Measurements from ENCODE around the gene ELMO1.

ELMO1 gene, protein sequence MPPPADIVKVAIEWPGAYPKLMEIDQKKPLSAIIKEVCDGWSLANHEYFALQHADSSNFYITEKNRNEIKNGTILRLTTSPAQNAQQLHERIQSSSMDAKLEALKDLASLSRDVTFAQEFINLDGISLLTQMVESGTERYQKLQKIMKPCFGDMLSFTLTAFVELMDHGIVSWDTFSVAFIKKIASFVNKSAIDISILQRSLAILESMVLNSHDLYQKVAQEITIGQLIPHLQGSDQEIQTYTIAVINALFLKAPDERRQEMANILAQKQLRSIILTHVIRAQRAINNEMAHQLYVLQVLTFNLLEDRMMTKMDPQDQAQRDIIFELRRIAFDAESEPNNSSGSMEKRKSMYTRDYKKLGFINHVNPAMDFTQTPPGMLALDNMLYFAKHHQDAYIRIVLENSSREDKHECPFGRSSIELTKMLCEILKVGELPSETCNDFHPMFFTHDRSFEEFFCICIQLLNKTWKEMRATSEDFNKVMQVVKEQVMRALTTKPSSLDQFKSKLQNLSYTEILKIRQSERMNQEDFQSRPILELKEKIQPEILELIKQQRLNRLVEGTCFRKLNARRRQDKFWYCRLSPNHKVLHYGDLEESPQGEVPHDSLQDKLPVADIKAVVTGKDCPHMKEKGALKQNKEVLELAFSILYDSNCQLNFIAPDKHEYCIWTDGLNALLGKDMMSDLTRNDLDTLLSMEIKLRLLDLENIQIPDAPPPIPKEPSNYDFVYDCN

DNA sequence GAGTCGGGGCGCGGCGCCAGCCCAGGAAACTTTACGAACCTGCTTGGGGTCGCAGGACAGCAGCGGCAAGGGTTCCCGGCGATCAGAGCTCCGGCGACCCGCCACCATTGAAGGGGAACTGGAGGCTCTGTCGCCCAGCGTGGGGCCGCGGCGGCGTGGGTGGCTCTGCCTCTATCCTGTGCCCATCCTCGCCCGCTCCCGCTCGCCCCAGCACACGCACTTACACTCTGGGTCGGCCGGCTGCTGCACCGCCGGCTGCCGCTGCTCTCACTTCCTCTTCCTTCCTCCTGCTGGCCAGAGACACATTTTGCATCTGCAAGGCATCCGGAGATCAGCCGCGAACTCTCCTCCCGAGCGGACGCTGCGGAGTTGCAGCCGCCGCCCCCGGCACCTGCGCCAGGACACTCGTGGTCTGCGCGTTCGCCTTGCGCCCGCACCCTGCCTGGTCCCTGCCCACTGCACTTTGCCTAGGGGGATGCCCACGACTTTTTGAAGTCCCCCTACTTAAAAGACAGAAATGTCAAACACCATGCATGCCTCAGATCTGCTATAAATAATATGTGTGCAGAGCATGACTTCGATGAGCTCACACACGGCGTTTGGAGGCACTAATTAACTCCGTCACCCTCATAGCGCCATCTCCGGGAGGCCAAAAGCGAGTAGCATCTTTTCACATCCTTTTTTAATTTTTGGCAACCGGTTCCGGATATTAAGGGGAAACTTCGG, at the start of gene ELMO1:
Gene ELMO1 (minus strand): TSS at position 229 of the 726 bp plus-strand sequence. CDS start 106,174 bp downstream, outside the sequence.
- DNase-seq: peak; percentile 87

DNA sequence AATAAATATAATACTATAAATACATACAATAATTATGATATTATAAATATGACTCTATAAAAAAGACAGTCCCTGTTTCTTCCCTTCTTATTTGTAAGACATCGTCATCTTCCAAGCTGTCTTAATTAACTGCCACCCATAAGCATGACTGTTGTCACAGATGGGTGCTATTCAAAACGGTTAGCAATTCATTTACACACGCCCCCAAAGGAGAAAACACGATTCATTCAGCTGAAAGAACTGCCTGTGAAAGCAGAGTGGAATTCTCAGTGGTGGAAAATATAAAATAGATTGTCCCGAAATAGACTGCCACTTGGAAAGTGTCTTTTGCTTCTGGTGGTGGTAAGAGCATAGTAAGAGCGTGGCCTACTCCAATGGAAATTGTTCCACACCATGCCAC, 48.9 kb upstream of the ELMO1 start:
- DNase-seq: no peak

DNA sequence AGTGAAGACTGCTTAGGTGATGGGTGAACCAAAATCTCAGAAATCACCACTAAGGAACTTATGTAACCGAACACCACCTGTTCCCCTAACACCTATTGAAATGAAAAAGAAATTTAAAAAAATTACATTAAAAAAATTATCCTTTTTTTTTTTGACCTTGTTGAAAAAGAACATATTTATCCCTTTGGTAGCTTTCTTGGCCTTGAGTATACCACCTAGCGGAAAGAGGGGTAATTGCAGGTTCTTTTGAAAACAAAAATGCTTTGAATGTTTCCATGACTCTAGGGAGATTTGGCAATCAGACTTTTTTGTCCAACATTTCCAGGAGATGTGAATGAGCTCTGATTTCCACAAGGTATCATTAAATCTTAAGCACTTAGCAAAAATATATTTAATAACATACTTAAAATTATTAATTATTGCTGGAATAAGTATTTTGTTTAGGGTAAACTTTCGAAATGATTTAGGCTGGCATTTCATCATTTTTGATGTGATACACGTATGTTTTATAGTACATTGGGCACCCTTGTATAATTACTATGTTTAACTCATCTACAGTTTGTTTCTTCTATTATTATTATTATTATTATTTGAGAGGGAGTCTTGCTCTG, 47.0 kb upstream of the ELMO1 start:
- DNase-seq: peak; percentile 40

DNA sequence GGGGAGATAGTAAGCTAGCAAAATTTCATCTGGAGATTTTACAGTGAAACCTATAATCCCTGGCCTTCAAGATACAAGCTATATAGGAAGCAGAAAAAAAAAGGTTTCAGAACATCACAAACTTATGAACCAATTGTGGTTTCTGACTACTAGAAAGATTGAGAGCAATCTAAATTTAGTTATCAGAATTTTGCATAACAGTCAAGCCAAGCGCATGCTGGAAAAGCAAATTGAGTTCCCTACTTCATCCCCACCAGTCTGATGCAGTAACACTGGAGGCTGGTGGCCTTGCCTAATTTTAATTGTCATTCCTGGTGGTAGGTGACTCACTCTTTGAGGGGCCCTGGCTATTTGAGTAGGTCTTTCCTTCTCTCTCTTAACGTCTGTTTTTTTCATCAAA, 46.3 kb upstream of the ELMO1 start:
- no peak for DNase-seq

DNA sequence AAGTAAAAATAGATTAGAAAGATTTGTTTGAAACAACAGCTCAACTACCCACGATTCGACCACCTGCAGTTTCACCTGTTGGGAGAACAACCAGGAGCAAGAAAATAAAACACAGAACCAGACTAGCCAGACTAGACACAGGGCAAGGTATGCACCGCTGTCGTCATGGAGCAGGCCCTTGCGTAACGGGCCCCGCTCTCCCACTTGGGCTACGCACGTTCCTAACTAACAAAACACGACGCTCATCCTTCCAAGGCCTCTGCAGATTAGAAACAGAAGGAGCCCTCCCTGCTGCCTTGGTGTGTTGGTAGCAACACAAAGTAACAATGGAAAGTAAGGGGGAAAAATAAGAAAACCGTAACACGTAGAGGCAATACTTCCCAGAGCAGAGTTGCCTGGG, 45.1 kb upstream of the ELMO1 start:
- no peak for DNase-seq

DNA sequence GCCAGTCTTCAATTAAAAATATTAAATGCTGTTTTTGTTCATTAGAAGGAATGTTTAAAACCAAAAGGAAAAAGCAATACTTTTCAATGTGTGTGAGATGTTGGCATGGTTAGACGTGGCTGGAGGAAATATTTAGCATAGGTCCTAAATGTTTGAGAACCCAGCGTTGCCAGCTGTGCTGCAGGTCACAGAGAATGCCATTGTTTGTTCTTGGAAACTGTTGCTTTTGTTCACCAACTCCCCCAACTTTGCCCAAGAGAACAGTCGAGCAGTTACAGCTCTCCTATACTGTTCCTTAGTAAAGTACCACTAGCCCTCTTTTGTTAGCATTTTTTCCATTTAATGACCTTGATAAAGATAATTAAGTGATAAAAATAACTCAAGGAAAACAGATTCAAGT, 44.5 kb upstream of the ELMO1 start:
- no peak for DNase-seq

DNA sequence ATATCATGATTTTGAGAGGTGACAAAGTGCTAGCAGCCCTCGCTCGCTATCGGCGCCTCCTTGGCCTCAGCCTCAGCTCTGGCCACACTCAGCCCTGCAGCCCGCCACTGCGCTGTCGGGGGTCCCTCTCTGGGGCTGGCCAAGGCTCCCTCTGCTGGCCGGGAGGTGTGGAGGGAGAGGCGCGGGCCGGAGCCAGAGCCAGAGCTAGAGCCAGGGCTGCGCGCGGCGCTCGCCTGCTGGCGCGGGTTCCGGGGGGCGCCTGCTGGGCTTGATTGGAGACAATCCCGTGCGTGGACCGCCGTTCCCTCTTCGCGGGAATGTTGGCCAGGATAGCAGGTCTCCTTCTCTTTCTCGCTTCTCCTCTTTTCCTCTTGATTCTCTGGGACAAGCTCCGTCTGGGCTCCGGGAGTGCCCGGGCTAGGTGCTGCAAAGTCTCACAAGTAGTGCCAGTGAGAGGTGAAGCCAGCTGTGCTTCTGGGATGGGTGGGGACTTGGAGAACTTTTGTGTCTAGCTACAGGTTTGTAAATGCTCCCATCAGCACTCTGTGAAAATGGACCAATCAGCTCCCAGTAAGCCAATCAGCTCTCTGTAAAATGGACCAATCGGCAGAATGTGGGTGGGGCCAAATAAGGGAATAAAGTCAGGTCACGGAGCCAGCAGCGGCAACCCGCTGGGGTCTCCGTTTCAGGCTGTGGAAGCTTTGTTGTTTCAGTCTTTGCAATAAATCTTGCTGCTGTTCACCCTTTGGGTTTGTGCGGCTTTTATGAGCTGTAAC, 43.4 kb upstream of the ELMO1 start:
- no peak for DNase-seq

DNA sequence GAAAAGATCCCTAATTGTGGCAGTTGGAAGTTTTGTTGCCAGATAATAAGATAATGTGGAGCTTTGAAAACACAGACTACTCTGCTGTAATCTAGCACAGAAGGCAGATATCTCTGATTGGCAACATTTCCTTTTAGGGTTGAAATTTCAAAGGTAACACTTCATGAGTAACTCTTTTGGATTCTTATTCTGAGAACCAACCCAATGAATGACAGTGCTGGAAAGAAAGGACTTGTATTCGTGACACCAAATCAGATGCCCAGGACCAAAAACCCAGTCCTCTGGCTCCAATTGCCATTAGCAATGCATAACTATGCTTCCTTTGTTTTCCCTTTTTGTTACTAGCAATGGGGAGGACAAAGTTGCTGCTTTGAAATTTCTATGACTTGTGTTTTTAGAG, 41.0 kb upstream of the ELMO1 start:
- DNase-seq: no peak

DNA sequence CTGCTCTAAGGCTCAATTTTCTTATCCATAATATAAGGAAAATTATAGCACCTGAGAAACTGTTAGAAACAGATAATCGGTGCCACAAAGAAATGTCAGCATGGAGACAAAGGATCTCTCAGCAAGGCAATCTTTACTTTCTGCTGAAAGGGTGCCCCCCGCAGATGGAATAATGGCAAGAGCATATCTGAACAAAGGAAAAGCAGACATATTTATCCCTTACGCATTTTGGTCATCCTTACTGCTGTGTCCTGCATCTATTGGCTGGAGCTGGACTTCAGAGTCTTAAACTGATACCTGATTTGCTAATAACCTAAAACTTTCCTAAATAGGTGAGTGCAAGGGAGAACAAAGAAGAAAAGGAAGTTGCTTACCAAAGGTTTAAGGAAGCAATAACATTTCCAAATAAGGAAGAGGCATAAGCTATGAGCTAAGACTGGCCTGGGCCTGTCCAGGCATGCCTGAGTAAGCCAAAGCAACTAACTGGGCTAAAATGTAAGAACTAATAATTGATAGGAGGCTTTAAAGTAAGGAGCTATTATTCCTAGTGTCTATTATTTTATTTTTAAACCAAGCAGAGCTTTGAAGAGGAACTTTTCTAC, 39.6 kb upstream of the ELMO1 start:
- peak; percentile 30 for DNase-seq

DNA sequence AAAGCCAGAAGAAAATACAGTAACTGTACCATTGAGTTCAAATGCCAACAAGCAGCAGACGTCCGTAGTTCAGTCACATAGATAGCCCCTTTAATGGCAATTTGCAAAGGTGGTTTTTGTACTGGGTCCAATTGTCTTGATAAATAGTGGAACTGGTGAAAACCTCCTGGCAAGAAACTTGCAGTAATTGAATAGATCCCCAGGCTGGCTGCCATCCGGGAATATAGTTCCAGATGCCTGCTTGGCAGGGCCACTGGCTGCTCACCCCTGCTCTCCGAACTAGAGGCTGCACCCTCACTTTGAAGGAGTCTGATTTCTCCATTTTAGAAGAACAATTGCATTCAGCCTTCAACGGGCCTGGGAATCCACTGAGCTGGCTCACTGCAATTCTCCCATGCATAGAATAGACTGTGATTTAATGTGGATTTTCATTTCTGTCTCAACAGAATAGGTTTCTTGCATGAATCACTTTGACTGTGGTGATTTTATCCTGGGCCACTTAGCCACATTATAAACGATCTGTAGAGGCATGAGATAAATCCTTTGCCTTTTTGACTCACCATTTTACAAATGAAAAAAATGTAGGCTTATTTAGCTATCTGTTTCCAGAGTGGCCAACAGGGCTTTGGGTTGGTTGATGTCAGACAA, 35.9 kb upstream of the ELMO1 start:
- DNase-seq: no peak

DNA sequence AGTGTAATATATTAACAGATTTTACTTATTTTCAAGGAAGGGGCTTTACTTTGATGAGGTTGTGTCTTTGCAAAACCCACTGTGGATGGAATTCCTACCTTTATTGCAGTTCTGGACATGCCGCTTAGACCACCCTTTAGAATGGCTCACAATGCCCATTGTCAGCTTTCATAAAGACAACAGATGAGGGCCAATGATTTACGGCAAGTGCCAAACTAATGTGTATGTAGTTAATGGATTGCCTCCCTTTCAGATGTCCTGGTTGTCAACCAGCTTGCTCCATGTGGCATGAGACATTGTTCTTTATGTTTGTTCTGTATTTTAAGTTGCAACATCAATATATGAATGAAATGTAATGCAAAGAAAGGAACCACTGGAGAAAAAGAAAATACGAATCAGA, 35.0 kb upstream of the ELMO1 start:
- no peak for DNase-seq

DNA sequence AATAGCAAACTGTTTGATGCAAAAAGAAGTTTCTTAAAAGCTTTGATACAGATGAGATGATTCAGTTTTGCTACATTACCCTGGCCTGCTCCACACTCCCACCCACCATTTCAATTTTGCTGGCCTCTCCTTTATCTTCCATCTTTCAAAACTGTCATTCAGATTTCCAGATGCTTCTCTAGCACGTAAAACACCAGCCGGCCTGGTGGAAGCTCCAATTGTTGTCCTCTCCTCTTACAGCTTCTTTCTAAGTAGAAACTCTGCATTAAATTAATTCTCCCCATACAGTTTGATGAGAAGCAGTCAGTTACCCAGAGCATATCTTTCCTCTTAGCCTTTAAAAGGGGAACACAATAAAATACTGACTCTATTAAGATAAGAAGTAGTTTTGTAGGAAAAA, 34.3 kb upstream of the ELMO1 start:
- DNase-seq: no peak

DNA sequence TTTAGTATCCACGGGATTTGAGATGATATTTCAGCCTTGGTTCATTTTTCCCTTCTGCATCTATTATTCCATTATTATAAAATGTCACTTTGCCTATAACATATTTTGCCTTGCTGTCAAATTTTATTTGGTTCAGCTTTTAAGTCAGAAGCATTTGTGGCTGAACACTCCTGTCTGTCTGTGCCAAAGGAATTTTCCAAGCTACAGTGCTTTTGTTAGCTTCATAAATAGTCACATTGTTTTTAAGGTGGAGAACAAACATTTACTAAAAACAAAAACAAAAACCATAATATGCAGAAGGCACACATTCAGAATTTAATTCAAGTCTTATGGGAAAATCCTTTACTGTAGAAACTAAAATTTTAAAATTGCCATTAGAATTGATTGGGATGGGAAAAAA, 33.8 kb upstream of the ELMO1 start:
- no peak for DNase-seq

DNA sequence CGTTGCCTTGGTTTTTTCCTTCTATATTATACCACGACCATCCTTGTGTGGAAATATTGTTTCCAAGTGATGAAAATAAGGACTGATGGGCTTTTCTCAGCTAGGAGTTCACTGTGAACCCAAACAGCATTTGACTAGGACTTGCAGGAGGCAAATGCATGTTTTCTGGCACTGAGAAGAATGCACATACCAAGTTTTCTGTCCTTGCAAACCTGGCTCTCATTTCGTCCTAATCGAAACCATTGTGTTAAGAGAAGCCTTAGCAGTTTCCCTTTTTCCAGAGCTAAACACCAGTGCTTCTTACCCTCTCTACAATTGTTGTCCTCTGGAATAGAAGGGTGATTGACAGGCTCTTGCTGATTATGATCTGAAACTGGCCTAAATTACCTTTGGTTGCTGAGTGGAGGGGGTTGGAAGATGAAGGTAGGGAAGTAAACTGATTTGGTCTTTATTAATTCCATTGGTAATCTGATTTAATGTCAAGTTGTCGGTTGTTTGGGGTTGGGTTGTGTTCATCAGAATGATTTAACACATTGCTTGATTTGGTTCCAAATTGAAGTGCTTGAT, 33.1 kb upstream of the ELMO1 start:
- no peak for DNase-seq

DNA sequence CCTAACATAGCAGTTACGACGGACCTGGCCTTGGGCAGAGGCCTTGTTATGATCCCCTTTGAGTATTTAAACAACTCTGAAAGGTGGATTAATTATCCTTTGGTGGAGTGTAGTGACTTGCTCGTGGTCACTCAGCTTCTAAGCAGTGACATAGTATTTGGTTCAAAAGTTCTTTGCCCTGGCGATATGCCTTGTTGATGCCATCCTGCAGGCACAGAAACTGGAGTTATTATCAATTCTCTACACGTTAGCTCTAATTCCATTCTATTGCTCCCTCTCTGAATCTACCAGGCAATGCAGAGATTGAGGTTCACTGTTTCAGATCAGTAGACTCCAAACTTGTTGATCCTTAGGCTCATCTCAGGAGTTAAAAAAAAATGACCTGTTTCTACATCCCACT, 32.5 kb upstream of the ELMO1 start:
- no peak for DNase-seq

DNA sequence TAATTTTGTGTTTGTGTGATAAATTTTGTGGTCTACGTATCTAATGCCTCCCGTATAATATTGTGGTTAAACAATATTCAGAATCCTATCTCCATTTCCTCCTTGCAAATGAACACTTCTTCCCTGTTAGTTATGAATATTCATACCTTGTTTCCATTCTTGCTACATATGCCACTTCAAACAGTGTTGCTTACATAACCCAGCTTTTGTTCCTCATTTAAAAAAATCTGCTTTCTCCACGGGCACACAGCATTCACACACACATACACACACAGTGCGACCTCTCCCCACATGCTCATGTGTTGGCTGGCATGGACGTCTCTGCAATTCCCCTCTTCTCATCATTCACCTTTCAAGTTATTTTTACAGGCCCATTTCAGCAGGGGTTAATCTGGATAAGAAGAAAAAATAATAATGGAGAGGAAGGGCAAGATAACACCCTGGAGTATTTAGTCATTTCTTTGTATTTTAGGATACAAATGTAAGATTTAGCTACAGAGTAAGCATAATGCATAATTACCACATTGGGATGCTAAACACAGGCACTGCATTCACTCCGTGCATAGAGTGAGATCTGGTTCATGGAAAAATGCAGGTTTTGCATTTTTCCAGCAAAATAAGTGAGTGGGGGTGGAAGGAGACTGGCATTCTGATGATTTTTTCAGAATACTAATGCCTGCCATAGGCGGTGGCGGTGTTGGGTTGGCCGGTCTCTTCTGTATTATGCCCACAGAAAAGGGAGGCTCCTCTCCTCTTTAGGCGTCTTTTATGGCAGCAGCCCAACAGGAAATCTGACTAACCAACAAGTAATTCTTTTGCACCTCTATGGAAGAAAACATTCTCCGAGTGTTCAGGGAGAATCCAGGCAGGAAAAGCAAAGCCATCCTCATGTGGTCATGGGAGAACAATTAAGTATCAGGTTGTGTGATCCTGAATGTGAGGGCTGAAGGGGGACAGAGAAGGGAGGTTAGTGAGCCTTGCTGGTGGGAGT, 31.7 kb upstream of the ELMO1 start:
- no peak for DNase-seq

DNA sequence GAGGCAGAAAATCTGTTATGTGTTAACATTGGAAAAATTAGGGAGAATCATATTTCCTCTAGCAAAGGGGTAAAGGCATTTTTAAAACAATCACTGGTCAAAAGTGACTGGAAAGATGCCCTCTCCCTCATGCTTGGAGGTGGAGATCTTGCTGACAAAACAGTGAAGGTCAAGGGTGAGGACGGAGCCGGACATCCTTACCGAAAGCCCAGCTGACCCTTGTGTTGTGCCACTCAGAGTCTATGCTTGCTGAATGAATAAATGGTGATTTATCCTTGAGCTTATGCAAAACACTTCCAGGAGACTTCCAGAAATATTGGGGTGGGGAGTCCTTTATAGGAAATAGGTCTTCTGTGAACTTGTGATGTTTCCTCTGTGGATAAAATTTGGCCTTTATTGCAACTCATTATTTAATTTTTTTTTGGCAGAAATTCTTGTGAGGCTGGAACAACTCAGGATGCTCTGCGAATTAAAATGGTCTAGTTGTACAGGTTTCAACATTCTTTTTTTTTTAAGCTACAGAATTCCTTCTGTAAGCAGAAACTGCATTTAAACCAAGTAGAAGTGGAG, 28.3 kb upstream of the ELMO1 start:
- DNase-seq: no peak

DNA sequence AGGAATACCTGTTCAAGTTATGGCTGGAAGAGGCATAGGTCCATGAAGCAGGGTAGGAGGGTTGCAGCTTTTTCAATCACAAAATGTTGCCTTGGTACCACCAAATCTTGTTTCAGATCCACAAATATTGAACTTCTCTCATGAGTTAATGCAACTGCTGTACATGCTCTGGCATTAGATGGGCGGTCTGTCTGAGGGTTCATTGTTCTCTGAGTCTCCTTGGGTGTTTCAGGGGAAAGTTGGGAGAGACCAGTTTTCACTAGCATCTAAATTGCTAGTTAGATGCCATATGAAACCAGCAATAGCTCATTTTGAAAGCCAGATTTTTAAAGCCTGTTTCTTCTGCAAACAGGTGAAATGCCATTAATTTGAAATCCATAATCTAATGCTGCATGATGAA, 27.8 kb upstream of the ELMO1 start:
- DNase-seq: no peak

DNA sequence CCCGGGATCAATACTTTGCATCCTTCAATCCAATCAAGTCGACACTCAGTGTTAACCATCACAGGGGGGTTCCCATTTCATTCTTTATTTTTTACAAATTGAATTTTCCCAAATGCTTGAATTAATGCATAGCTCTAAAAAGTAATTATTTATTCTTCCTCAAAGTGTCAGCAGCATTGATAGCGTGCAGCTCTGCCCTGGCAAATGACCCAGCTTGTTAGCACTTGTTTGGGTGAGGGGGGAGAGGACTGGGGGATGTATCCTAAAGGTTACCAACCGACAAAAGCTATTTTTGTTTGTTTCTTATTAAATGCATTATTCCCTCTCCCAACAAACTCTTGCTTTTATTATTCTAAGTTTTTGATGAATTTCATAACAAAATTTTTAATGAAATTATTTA, 27.0 kb upstream of the ELMO1 start:
- DNase-seq: no peak

DNA sequence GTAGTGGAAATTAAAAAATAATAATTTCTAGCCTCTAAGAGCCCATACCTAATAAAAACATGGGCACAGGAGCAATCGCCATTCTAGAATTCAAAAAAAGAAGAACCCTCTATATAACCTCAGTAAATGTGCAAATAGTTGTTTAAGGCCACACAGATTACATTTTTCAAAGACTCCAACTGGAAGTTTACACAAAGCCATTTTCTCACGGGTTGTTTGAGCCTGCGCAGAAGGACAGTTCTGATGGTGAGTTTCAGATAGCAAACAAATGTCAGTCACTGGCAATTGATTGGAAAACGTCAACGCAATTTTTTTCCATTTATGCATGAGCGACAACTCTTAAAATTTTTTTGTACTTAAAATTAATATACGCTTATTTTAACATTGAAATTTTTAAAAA, 23.0 kb upstream of the ELMO1 start:
- no peak for DNase-seq
